ENCODE results near the gene ATXN2. TPM values are rescaled to one million over a fixed set of nuclear protein-coding genes. Genes with fewer than 3 reads are reported as not detected.

ATXN2 gene
- total RNA-seq, 1 experiment from 2014 or later = 108 TPM

GRCh38 chr12:111588010-111588409, 11.1 kb downstream of the ATXN2 start:
- H3K4me3 ChIP-seq = no peak overlapping the region
- intact Hi-C loops (cut with micrococcal nuclease; ENCODE audit: unreplicated experiment) = no loop called here

GRCh38 chr12:111586986-111587385, 12.1 kb downstream of the ATXN2 start:
- no peaks in the 10 kb centered on the region for H3K9me3 ChIP-seq (ENCODE audit: insufficient read depth, low read depth)
- intact Hi-C loops (cut with micrococcal nuclease; ENCODE audit: unreplicated experiment) = no loop called here
- BruUV-seq (replicated peaks) = no TSS peak

More at GRCh38 chr12:111588010-111588409, 11.1 kb downstream of the ATXN2 start:
- Histone ChIP-seq H2AFZ (no peak overlapping the region), H3F3A (ENCODE audit: insufficient read depth, low read depth) (peaks cover 30% of the 10 kb centered on the region), H3K79me2 (ENCODE audit: low read depth) (peaks cover 100% of the 10 kb centered on the region), H3K36me3 (ENCODE audit: low read depth) (no peaks in the 10 kb centered on the region), H3K4me1 (replicated peaks; ENCODE audit: insufficient read depth) (peaks cover 5% of the 10 kb centered on the region; the same call in 1 of the 2 replicates), H3K9me2 (ENCODE audit: insufficient read depth) (no peaks in the 10 kb centered on the region), H3K27ac (no peak overlapping the region), H3K4me2 (no peak overlapping the region), H3K9me3 (ENCODE audit: insufficient read depth, low read depth) (no peaks in the 10 kb centered on the region), H4K20me1 (ENCODE audit: insufficient read depth) (peaks cover 95% of the 10 kb centered on the region), H3K27me3 (ENCODE audit: insufficient read depth, low read depth) (no peaks in the 10 kb centered on the region)
- no peak for TF ChIP-seq CTCF (conservative IDR thresholded peaks at IDR 0.05)
- no peak for TF ChIP-seq EZH2 (IDR thresholded peaks at IDR 0.05; ENCODE audit: low read depth)
- BruUV-seq (replicated peaks) = no TSS peak
- ChIA-PET POLR2A (ENCODE audit: unreplicated experiment) (no interaction called here), CTCF (no interaction called here)
- no peak for DNase-seq

GRCh38 chr12:111585690-111586089, 13.4 kb downstream of the ATXN2 start:
- ChIA-PET POLR2A (ENCODE audit: unreplicated experiment) (interaction anchor here (0.7 kb wide), 1 partner anchor 1567 kb away, joined by 14 read pairs; no protein-coding TSS in a partner anchor), CTCF (no interaction called here)
- no peak for DNase-seq
- Histone ChIP-seq H3K4me2 (no peak overlapping the region), H3F3A (ENCODE audit: insufficient read depth, low read depth) (peaks cover 45% of the 10 kb centered on the region), H4K20me1 (ENCODE audit: insufficient read depth) (peaks cover 95% of the 10 kb centered on the region), H3K9me2 (ENCODE audit: insufficient read depth) (no peaks in the 10 kb centered on the region), H3K27ac (0 out of 2 replicates have a peak overlapping the region, but pooled peaks have one; percentile 3), H3K4me1 (replicated peaks; ENCODE audit: insufficient read depth) (peaks cover 5% of the 10 kb centered on the region; the same call in 1 of the 2 replicates), H2AFZ (no peak overlapping the region), H3K9me3 (ENCODE audit: insufficient read depth, low read depth) (no peaks in the 10 kb centered on the region), H3K79me2 (ENCODE audit: low read depth) (peaks cover 100% of the 10 kb centered on the region), H3K27me3 (ENCODE audit: insufficient read depth, low read depth) (no peaks in the 10 kb centered on the region), H3K4me3 (no peak overlapping the region), H3K36me3 (ENCODE audit: low read depth) (no peaks in the 10 kb centered on the region)
- no TSS peak for BruUV-seq (replicated peaks)
- intact Hi-C loops (cut with micrococcal nuclease; ENCODE audit: unreplicated experiment) = no loop called here
- TF ChIP-seq EZH2 (IDR thresholded peaks at IDR 0.05; ENCODE audit: low read depth) (no peak), CTCF (conservative IDR thresholded peaks at IDR 0.05) (no peak)

More at GRCh38 chr12:111586986-111587385, 12.1 kb downstream of the ATXN2 start:
- peaks cover 5% of the 10 kb centered on the region; the same call in 1 of the 2 replicates for H3K4me1 ChIP-seq (replicated peaks; ENCODE audit: insufficient read depth)
- ChIA-PET POLR2A (ENCODE audit: unreplicated experiment) (interaction anchor here (0.6 kb wide), 1 partner anchor 527 kb away, joined by 5 read pairs; no protein-coding TSS in a partner anchor), CTCF (no interaction called here)
- H4K20me1 ChIP-seq (ENCODE audit: insufficient read depth) = peaks cover 95% of the 10 kb centered on the region
- no peaks in the 10 kb centered on the region for H3K9me2 ChIP-seq (ENCODE audit: insufficient read depth)
- TF ChIP-seq CTCF (conservative IDR thresholded peaks at IDR 0.05) (no peak), EZH2 (IDR thresholded peaks at IDR 0.05; ENCODE audit: low read depth) (no peak)
- H3K27me3 ChIP-seq (ENCODE audit: insufficient read depth, low read depth) = no peaks in the 10 kb centered on the region
- H2AFZ ChIP-seq = no peak overlapping the region
- no peak for DNase-seq
- H3K4me2 ChIP-seq = no peak overlapping the region
- H3K79me2 ChIP-seq (ENCODE audit: low read depth) = peaks cover 100% of the 10 kb centered on the region
- H3K36me3 ChIP-seq (ENCODE audit: low read depth) = no peaks in the 10 kb centered on the region
- peaks cover 35% of the 10 kb centered on the region for H3F3A ChIP-seq (ENCODE audit: insufficient read depth, low read depth)
- H3K4me3 ChIP-seq = no peak overlapping the region
- no peak overlapping the region for H3K27ac ChIP-seq
